Stimulated activated CD8-positive, alpha-beta memory T cell treated with anti-CD3 and anti-CD28 coated beads, Interleukin-15, amount 100 ng/mL, for 1 hour (primary cell): ENCODE results near the gene CHDH.

Source experiments
- DNase-seq: peaks from one replicate; pipeline ENCODE4 v3.0.0-alpha.2; 2020; ENCODE audit warnings: low read depth

The CHDH gene, protein sequence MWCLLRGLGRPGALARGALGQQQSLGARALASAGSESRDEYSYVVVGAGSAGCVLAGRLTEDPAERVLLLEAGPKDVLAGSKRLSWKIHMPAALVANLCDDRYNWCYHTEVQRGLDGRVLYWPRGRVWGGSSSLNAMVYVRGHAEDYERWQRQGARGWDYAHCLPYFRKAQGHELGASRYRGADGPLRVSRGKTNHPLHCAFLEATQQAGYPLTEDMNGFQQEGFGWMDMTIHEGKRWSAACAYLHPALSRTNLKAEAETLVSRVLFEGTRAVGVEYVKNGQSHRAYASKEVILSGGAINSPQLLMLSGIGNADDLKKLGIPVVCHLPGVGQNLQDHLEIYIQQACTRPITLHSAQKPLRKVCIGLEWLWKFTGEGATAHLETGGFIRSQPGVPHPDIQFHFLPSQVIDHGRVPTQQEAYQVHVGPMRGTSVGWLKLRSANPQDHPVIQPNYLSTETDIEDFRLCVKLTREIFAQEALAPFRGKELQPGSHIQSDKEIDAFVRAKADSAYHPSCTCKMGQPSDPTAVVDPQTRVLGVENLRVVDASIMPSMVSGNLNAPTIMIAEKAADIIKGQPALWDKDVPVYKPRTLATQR

DNA sequence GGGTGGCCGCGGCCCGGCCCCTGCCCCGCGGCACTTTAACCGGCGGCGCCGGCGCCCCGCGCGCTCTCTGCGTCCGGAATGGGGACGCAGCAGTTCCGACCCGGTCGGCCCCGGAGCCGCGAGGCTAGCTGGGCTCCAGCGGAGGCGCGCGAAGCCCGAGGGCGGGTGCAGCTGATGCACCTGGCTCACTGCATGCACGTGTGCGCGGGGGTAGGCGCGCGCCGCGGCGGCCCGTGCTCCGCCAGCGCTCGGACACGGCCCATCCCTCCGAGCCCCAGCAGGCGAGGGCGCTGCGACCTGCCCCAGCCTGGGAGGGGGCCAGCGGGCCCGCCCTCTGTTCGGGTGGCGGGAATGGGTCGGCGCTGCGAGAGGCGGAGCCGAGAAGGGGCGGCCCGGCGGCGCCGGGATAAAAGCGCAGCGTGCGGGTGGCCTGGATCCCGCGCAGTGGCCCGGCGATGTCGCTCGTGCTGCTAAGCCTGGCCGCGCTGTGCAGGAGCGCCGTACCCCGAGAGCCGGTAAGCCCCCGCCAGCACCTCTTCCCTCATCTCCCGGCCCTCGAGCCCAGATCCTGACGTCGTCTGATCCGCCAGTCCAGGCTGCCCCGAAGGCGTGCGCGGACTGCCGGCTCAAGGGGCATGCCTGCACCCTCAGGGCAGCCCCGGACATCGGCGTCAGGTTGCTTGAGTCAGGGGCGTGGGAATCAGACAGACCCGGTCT lies at the start of gene CHDH, which contains the start of gene IL17RB:
TSS of gene CHDH (minus strand) at position 286 of the 717 bp plus-strand sequence. CDS start 22,411 bp downstream, outside the sequence.
TSS of gene IL17RB (plus strand) at position 435 of the 717 bp plus-strand sequence. CDS start at position 456, 21 bp downstream.
- DNase-seq: no peak

DNA sequence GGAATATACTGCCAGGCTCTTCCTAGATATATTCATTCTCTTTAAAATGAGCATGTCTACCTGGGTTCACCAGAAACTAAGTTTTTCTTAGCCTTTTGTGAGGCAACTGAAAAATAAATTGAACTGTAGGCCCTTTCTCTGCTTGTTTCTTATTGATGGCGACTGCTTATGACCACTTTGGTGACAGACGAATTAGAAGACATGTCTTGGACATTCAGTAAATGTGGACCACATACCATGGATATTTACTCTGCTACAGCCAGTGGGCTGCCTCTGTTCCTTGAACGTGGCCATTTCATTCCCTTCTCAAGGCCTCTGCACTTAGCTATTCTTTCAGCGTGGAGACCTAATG lies 46.0 kb upstream of the CHDH start:
- no peak for DNase-seq

DNA sequence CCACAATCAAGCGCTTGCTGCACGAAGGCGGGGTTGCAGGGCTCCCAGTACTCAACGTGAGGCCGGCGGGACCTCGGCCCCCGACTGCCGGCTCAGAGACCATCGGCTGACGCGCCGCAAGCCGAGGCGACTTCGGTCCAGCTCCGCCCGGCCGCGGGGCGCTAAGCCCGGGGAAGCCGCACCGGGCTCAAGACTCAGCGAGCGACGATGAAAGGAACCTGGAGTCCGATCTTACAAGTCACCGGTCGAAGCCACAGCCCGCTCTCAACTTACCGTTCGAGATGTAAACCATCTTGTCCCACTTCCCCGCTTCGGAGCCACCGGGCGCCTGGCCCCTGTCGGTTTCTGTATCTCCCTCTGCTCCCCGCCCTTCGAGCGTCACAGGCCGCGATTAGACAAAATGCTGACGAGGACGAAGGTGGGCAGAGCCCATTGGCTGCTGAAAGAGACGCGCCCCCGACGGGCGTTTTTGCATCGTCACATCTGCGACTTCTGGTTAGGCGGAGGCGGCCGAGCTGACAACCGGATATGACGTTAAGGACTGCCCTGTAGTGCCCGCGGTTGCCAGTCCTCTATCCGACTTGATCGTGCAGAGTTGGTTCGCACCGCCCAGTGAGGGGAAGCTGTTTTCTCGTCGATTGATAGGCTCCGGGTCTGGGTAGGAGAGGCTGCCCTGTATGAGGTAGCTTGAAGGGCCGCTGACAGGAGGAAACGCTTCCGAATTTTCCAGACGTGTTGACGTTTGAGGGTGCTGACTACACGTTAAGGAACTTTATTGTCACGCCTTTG lies 45.5 kb upstream of the CHDH start, which contains the start of gene SELENOK:
TSS of gene SELENOK (minus strand) at position 363 of the 789 bp plus-strand sequence.
- peak; percentile 92 for DNase-seq

DNA sequence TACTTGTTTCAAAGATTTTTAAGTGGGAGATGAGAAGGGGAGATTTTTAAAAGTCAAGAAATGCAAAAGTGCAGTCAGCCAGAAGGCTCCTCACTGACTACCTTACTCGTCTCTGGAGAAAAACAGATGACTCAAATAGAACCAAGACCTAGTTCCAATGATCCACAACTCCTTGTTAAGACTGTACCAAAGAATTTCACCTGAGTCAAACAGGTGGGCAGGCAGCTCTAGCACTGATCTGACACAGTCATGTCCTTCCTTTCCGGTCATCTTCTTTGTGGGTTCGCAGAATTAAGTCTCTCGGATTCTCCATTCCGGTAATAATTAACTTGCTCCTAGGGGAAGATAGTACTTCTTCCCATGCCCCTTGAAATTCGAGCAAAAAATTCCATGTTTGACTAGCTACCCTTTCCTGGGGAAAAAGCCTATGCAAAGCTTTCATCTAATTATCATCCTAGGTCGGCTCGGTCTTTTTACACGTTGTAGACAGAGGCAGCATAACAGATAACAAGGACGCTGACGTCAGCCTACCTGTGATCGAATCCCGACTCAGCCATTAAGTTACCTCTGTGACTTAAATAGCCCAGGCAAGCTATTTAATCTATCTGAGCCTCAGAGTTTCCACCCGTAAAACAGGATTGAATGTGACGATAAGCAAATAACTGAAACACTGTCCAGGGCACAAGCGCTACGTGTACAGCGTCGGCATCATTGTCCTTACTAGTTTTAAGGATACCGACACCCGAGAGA lies 44.7 kb upstream of the CHDH start:
- DNase-seq: peak; percentile 24

DNA sequence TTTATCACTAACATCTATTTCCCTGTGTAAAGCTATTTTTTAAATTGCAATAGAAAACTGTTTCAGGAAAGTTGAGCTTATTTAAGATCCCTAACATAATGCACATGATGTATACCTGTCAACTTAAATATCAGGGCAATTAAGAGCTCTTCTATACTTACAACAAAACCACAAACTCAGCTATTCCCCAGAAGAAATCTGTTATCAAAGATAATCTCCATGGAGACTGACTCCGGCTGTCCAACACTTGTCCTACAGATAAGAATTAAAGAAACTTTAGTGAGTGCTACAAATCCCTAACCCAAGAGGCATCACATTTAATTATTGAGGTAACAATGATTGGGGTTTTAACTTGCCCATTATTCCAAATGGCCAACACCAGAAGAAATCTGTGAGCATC lies 42.0 kb upstream of the CHDH start:
- DNase-seq: no peak

DNA sequence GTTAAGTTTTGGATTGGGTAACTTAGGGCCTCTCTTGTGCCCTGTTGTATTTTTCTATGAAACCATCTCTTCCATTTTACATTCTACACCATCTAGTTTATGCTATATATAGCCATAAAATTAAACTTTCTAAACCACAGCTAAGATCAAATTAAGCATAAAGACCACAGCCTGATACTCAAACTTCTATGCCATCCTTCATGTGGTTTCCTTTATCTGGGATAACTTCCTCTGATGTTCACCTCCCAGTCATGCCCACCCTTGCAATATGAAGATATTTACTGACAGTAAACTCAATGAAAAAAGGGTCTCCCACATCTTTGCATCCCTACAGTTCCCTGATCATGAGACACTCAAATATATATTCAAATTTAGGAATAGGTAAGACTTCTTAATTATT lies 41.2 kb upstream of the CHDH start:
- no peak for DNase-seq

DNA sequence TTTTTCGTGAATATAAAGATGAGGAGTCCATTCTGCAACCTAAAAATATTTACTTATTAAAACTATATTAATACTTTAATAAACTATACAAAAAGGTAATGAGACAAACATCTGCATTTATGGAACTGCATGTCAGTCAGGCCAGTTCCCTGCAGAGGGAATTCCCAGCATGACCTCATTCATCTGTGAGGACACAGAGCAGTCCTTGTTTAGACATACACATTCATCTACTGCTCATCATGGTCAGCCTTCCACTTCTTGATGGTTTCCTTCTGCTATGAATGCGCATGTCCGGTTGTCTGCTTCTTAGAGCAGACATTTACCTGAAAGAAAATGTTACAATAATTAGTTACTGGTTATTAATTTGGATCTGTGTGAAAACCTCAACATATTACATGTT lies 39.0 kb upstream of the CHDH start:
- no peak for DNase-seq

DNA sequence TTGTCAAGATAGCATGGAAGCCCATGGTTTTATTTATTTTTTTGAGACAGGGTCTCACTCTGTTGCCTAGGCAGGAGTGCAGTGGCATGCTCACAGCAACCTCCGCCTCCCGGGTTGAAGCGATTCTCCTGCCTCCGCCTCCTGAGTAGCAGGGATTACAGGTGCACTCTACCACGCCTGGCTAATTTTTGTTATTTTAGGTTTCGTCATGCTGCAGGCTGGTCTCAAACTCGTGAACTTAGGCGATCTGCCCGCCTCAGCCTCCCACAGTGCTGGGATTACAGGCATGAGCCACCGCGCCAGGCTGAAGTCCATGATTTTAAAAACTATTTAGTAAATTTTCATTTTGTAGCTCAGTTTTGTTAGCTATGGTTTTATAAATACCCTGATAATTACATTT lies 38.4 kb upstream of the CHDH start:
- DNase-seq: no peak

DNA sequence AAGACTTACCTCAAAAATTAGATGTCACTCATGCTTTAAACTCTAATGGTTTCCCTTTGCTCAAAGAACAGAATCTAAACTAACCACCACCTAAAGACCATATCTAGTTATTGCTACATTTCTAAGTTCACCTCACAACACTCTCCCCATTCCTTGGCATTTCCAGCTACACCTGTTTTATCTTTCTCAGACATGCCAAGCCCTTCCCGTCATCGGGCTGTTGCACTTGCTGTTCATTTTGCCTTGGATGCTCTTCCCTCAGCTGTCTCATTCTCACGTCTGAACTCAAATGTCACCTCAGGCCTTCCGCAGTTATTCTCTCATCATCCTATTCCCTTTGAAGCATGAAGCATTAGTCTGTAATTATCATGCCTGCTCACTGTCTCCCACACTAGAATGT lies 36.8 kb upstream of the CHDH start:
- no peak for DNase-seq

DNA sequence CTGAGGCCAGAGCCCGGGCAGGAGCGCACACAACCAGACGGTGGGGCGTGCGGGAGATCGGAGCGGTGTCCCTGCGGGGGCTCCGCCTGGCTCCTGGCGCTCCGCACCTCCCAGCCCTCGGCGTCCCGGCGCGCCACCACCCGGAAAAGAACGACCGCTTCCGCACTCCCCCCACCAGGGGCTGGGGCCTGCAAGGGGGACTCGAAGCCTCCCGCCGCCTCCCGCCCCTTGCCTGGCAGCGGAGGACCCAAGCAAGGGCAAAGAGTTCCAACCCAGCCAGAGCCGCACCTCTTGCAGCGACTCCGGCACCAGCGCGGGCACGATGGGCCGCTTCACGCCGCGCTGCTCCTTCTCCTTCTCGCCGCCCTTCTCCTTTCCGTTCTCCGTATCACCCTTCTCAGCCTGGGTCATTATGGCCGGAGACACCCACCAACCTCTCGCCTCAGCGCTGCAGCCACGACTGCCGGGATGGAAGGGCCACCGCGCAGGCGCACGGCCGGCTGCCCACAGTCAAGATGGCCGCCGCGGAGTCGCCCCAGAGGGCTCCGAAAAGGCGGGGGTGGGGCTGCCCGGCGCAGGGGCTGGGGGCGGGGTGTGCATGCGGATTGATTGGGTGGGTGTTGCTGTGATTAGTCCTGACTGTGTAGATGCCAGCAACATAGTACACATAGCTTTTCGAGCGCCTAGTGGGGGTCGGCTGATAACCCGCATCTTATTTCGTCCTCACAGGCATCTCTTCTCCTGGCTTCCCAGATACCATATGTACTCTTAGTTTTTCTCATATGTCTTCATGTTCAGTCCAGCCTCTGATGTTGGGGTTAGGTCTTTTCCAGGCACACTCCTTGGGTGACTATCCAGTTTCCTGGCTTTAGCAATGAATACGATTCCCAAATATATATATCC lies 35.7 kb upstream of the CHDH start, which contains the start of gene ACTR8:
TSS of gene ACTR8 (minus strand) at position 462 of the 903 bp plus-strand sequence. CDS start at position 411, 51 bp downstream.
- peak; percentile 64 for DNase-seq

DNA sequence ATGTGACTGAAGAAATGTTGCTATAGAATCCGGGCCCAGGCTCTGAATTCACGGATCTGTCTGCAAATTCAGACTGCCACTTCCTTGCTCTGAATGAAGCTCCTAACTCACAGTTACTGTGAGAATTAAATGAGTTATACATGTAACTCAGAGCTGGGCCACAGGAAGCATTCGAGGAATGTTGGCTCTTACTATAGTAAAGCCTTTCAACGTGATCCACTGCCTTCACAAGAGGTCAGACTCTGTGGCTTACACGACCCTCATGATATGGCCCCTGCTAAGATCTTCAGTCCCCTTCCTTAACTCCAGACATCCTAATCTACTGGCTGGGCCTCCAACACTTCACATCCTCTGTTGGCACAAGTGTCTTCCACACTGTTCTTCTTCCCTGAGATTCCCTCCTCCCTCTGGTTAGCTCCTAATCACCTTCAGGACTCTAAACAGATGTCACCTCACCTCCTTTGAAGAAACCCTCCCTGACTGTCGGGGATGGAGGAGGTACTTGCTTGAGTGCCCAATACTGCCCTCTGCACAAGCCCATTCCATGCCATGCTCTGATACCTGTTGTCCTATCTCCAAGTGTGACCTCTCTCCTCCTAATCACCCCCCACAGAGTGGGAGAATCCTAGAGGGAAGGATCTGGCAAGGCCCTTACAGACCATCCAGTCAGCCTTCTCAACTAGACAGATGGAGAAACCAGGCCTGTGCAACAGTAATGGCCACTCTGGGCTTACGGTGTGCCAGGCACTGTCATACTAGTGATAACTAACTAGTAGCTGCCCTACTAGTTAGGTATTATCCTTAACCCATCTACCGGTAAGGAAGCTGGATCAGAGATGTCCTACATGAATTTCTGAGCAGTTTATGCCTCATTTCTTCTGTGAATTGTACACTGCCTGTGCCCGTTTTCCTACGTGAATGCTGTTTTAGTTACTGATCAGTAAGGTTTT lies 34.5 kb upstream of the CHDH start:
- DNase-seq: no peak

DNA sequence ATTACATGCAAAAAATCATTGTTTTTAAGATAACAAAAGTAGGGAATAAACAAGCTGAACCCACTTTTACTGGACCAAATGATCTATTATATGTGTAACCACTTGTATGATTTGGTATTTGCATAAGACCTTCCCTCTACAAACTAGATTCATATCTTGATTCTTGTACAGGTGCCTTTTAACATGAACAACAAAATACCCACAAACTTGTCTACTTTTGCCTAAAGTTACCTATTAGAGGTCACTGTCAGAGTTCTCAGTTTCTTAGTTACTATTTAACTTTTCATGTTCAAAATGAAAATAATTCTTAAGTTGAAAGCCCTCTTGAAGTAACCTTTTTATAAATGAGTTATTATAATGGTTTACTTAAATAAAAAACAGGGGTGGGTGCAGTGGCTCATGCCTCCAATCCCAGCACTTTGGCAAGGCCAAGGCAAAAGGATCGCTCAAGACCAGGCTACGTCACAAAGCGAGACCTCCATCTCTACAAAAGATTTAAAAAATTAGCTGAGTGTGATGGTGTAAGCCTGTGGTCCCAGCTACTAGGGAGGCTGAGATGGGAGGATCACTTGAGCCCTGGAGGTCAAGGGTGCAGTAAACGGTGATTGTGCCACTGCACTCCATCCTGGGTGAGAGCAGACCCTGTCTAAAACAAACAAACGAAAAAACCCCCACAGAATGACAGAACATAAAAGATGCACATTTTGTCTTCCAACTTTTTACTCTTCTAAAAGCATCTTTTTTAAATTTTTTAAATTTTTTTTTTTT lies 19.7 kb upstream of the CHDH start:
- DNase-seq: no peak

DNA sequence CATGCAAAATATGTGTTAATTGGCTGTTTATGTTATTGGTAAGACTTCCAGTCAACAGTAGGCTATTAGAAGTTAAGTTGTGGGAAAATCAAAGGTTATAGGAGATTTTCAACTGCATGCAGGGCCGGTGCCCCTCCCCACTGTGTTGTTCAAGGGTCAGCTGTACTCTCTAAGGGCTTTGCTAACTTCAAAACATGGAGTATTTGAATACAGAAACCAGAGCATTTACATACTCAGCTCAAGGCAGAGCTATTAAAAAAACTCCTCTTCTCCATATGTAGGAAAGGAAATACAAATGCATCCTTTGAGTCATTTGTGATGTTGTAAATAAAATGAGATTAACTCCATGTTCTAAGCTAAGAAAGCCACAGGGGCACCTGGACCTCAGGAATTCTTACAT lies 16.9 kb upstream of the CHDH start:
- no peak for DNase-seq

DNA sequence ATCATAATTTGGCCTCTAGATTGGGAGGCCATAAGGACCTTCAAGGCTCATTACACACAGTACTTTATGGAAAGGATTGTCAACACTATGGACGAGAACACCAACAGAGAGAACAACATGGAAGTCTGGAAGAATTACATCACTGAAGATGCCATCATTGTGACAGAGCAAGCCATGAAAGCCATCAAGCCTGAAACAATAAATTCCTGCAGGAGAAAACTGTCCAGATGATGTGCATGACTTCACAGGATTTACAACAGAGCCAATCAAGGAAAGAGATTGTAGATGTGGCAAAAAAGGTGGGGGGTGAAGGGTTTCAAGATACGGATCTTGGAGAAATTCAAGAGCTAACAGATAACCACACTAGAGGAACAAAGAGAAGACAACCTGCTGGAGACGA lies 16.0 kb upstream of the CHDH start:
- no peak for DNase-seq

DNA sequence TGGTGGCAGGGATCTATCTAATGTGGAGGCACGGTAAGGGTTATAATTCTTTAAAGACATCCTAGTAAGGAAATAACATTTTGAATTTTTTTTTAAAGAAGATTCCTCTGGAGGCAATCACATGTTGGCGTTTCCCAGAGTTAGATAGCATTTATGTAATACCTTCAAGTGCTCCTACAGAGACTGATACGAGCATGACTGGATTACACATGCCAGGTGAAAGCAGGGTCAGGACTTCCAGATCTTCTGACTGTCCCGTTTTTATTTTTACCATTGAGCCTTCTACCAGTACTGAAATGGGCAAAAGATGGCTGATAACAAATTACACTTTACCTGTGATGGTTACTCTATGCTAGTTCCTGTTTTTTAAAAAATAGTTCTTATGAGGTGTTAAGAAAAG lies 14.0 kb upstream of the CHDH start:
- no peak for DNase-seq

DNA sequence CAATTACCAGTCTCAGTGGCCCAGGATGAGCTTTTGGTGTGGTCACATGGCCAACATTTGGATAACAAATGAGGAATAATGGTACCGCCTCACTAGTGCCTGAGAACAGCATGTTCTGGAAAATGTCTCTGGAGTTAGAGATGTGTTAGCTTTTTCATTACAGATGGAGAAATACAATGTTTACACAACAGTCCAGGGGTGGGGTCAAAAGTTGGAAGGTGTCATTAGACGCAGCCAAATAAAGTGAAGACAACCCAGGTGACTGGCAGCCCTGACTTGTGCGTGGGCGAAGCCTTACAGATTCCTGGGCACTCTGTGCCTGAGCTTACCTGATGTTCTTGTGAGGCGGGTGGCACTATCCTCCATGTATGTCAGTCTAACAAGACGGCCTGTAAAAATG lies 13.0 kb upstream of the CHDH start:
- DNase-seq: no peak

DNA sequence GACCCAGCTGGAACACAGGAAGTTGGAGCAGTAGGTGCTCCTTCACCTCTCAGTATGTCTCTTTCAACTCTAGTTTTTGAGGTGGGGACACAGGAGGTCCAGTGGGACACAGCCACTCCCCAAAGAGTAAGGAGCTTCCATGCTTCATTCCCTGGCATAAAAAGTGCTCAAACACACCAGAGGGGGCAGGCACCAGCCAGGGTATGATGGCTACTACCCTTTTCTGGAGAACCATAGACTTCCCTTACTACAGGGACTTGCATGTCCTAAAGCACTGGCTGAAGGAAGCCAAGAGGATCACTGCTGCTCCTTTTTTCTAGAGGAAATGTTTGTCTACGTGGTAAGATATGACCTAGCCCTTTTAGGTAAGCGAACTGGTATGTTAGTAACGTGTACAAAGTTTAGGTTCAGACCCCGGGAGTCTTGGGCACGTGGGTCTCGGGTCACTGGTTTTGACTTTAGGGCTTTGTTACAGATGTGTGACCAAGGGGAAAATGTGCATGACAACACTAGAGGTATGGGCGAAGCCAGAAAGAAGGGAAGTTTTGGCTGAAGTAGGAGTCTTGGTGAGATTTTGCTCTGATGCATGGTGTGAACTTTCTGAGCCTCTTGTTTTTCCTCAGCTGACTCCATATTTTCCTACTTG lies 12.0 kb upstream of the CHDH start:
- no peak for DNase-seq

DNA sequence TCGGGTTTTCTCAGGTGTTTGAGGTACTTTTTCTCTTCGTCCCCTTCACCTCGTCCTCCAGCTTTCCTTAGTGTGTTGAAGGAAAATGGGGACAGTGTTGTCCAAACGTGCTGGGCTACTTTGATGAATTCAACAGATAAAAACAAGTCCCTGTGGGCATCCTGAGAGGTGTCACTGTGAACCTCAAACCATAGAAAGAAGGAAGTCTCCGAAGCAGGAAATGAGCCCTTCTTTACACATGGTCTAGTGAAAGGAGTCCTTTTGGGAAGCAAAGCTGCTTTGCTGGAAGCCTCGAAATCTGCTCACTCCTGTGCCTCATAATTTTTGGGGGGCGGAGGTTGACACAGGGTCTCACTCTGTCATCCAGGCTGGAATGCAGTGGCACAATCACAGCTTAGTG lies 10.7 kb upstream of the CHDH start:
- no peak for DNase-seq
